Cerebellar nuclear complex (tissue), 1 donor: ENCODE measurements around the gene MTCL1.

Source experiments
- DNase-seq, 2 experiments: peaks; one replicate each; lab custom pipeline; 2025; lab: John Stamatoyannopoulos, UW

Gene MTCL1

DNA sequence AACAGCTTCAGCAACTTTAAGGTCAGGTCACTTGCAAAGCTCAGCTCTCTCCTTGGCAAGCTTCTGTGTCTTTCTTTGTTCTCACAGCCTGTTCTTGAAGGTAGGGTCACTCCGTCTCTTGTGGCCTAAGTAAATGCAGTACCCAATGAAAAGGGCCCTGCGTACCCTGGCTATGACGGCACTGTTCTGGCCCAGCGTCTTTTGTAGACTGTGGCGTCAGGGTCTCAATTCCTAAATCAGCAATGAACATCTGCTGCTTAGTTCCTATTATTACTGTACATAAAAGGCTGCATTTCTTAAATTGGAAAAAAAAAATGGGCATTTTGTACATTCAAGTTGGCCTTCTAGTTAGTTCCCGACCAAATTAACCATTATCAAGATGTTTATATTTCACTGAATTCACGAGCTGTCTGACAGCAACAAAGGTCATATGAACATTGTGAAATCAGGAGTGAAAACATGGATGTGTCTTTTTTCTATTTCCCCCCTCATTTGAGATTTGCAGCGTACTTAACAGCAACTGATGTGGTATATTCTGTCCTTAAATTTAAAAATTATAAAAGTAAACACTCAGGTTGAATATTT lies 17.0 kb upstream of the MTCL1 start:
- DNase-seq, result no peak

DNA sequence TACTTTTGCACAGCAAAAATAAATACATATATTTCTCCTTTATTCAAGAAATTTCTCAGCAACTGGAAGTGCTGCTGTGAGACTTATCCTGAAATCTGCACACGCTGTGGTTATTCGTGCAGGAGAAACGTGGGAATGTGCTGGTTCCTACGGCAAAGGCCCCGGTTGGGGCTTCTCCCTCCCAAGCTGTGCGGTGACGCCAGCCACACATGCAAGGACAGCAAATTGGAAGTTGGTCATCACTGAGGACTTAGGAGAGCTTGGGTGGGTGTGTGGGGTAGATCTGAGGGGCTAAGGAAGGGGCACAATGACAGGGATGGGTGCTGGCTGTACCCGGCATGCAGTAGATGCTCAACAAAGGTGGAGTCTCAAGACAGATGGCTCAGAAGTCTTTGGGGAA lies 16.5 kb upstream of the MTCL1 start:
- no peak for DNase-seq

DNA sequence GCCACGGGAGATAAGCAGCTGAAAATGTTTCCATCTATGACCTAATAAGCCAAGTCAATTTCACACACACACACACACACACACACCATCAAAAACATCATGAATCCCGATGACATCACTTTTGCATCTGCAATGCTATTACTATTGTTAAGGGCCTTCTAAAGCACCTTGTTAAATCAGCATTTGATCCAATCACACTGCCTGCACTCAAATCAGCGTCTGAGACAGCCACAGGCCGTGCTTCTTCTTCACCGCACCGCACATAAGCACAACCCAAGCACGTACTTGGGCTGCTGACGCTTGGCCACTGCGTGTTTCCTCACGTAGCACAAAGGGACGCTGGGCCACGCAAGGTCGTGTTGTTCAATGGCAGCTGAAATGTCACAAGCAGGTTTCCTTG lies 15.8 kb upstream of the MTCL1 start:
- no peak for DNase-seq

DNA sequence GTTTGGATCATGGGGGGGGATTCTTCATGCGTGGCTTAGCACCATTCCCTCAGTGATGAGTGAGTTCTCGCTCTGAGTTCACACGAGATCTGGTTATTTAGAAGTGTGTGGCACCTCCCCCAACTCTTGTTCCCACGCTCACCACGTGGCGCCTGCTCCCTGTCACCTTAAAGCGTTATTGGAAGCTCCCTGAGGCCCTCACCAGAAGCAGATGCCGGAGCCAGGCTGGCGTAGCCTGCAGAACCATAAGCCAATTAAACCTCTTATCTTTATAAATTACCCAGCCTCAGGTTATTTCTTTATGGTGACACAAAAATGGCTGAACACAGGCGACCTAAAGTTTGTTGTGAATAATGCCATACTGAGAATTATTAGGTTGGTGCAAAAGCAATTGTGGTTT lies 10.5 kb upstream of the MTCL1 start:
- no peak for DNase-seq

DNA sequence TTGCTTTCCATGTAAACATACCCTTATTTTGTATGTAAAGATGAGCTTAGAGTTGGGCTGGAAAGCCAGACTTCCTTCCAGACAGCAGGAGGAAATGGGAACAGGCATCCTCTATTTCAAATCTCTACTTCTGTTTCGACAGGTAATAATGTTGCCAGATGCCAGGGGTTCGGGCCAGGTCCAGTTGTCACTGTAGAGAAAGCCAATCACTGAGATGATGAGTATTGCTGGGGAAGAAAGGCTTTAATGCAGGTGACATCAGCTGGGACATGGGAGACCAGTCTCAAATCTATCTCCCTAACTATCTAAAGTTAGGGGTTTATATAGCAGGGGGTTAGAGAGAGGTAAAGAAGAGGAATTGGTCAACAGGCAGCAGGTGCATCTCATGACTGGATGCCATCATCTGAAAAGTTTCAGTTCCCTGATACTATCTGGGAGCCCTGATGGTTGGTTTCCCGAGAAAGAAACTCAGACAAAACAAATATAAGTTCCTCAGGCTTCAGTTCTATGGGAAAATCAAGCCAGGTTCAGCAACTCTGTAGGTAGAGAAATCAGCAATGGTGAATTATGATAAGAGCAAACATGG lies 9.3 kb upstream of the MTCL1 start:
- DNase-seq, result no peak

DNA sequence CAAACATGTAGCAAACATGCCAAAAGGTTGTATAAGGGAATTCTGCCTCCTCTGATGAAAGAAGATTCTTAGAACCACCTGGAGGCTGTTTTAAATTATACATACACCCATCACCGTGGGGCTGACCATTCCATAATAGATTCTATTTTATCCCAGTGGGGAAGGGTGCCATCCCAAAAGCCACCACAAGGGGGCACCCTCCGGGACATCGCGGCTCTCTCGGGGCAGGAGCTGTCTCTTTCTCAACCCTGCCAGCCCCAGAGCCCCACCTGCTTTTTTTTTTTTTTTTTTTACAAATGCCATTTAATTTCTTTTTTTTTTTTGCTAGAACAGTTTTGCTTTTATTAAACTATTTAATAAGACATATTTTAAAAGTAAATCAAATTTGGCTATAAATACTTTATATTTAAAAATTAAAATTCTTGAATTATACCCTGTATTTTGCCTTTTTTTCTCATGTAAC lies 8.6 kb upstream of the MTCL1 start:
- DNase-seq, result no peak

DNA sequence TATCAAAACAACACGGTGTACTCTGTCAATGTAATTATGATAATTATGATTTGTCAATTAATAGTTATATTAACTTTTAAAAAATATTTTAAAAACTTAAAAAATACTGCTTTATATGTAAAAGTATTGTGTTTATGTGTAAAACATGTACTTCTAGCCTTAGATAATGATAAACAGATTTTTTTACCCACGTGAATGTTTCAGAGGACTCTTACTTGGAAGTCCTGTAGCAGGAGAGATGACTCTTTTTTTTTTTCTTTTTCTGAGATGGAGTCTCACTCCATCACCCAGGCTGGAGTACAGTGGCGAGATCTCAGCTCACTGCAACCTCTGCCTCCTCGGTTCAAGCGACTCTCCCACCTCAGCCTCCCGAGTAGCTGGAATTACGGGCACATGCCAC lies 6.2 kb upstream of the MTCL1 start:
- DNase-seq, result no peak

DNA sequence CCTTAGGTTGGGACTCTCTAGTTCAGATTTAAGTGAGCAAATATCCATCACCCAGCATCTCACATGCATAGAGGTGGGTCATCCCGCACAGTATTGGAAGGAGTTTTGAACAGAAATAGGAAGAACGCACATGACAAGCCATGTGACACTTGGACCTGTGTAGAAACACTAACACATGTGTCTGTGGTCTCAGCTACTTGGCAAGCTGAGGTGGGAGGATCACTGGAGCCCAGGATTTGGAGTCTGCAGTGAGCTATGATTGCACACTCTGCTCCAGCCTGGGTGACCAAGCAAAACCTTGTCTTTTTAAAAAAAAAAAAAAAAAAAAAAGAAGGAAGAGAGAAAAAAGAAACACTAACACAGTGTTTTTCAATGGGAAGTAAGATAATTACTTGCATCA lies 5.4 kb upstream of the MTCL1 start:
- no peak for DNase-seq

DNA sequence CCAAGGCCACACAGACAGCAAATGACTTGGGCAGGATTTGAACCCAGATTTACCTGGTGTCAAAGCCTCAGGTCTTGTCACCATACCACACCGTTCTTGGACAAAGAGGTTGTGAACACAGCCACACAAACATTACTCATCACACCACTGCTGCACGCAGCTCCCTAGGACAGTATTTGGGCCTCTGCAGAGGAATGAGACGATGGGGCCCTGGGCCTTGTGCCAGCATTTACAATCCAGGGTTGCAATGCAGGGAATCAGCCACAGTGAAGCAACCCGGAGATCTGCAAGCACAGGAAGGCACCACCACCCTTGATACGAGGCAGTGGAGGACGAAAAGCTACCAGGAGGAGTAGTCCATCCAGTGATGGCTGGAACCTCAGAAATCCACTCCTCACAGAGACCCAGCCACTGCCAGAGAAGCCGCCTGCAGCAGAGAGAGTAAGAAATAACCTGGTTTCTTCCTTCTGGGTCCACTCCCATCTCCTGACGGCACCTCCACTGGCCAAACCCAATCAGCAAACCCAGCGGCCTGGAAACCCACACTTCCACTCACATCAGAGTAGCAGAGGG lies 3.7 kb upstream of the MTCL1 start:
- no peak for DNase-seq

DNA sequence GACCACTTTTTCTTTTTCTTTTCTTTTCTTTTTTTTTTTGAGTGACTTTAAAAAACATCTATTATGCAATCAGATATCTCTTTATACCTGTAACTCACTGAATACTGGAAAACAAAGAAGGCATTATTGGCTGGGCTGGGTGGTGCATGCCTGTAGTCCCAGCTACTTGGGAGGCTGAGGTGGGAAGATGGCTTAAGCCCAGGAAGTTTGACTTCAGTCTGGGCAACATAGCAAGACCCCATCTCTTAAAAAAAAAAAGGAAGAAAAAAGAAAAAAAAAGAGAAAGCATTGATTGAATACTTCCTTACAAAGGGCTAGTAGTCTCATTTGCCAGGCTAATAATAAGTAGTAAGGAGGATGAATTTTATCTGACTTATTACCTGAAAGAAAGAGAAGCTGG lies 2.7 kb upstream of the MTCL1 start:
- no peak for DNase-seq

DNA sequence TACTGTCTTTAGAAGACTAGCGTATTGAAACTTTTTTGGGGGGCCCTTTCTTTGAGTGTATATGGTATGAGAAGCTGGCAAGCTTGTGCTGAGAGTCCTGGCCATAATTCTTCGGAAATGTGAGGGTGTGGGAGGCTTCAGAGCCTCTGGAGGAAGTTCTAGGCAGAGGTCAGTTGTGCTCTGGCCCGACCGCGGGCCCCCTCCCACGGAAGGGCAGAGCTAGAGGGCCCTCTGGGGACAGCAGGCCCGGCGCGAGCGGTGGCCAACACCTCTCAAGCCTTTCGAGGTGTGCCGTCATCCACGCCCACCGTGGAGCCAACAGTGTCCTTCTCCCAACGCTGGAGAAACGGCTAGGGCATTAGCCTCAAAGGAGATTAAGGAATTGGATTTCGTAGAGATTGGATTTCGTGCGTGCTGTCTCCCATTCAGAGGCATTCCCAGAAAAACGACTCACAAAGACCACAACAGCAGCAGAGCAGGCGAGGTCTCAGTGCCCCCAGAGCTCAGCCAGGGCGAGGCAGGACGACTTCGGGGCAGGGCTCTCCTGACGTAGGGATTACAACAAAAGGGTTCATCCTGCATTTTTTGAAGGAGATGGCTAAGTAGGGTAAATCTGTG lies 2.2 kb upstream of the MTCL1 start:
- no peak for DNase-seq

DNA sequence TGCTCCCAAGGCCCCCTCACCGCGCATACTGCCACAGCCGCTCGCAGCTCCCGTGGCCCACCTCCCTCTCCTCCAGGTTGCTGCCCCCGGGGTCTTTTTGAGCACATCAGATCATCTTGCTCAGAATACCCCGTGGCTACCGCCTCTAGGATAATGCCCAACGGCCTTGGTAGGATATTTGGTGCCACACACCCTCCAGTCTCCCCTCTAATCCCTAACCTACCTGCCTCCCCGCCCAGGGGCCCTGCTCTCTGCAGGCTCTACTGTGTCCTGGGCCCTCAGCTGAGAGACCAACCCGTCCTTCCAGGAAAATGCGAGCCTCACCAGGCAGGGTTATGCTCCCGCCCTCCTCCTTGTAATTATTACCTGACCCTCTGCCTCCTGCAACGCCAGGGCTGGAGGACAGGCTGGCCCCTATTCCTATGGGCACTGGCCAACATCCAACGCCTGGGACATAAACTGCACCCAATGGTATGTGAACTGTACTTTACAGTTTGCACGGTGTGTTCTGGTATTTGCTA lies 1.5 kb upstream of the MTCL1 start:
- no peak for DNase-seq

DNA sequence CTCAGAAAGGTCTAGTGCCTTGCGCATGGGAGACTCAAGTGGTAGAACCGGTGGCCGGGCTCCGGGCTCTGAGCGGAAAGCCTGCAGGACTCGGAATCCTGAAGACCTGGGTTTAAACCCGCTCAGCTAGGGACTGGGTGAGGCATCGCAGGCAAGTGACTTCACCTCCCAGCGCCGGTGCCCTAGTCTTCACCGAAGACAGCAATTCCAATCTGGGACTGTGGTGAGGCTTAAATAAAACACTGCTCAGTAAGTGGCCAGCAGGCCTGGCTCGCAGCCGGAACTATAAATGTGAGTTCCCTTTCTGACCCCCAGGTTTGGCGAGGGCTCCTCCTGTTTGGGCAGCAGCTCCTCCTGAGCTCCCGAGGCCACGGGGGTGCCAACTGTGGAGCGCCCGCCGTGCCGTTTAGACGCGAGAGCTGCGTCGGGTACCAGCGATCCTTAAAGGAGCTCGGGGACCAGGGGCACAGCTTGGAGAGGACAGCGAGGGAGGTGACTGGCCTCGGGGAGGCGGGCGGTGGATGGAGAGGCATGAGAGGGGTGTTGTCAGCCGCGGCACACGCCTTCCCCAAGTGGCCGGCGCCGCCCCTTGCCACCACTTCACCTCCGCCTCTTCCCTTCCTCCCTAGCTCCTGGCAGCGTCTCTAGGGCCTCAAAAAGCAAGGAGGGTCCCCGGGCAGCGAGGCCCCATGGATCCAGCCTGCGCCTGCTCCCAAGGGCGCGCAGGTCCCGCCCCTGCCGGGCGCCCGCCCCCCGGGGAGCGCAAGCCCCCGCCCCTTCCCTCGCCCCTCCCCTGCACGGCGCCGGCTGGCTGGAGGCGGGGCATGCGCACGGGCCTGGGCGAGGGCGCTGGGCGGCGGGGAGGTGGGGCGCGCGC lies 757 bp upstream of the MTCL1 start:
- DNase-seq, result peak in 1 of 2 experiments; percentile 32

DNA sequence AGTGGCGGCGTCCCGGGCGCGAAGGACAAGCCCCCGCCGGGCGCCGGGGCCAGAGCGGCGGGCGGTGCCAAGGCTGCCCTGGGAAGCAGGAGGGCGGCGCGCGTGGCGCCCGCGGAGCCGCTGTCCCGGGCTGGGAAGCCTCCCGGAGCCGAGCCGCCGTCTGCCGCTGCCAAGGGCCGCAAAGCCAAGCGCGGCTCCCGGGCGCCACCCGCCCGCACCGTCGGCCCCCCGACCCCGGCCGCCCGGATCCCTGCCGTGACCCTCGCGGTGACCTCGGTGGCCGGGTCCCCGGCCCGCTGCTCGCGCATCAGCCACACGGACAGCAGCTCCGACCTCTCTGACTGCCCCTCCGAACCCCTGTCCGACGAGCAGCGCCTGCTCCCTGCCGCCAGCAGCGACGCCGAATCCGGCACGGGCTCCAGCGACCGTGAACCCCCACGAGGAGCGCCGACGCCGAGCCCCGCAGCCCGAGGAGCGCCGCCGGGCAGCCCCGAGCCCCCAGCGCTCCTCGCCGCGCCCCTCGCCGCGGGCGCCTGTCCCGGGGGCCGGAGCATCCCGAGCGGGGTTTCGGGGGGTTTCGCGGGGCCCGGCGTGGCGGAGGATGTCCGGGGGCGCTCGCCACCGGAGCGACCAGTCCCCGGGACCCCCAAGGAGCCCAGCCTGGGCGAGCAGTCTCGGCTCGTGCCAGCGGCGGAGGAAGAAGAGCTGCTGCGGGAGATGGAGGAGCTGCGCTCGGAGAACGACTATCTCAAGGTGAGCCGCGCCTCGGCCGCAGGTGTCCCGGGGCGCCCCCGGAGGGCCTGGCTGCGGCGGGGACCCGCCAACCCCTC lies 820 bp downstream of the MTCL1 start:
- DNase-seq, result no peak

DNA sequence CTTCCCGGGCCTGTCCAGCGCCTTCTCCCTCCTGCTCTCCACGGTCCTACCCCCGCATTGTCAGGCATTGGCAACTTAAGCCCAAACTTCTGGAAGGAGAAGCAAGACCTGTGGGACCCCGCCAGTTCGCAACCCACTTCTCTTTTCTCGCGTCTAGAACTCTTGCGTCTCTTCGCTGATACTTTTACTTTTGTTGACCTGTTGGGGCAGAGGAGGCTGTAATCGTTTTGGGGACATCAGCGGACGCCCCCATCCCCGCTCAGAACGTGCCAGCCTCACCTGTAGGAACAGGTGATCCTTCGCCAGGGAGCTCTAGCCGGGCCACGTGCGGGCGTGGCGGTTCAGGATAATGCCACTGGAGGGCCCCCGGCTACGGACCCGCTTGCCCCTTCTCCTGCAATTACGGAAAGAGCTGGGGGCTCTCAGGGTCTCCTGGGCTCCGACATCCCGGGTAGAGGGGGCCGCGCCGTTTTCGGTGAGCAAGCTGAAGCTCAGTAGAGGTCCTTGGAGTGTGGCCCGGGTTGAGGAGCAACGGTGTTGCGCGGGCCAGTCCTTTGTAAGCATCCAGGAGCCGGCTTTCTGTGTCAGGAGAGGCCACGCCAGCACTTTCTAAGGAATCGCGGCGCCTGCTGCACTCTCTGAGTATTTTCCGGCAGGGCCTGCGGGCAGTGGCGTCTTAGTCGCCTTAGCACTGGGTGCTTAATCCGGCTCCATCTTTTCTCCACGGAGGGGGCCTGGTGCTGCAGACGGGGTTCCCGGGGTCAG lies 1.6 kb downstream of the MTCL1 start:
- no peak for DNase-seq

DNA sequence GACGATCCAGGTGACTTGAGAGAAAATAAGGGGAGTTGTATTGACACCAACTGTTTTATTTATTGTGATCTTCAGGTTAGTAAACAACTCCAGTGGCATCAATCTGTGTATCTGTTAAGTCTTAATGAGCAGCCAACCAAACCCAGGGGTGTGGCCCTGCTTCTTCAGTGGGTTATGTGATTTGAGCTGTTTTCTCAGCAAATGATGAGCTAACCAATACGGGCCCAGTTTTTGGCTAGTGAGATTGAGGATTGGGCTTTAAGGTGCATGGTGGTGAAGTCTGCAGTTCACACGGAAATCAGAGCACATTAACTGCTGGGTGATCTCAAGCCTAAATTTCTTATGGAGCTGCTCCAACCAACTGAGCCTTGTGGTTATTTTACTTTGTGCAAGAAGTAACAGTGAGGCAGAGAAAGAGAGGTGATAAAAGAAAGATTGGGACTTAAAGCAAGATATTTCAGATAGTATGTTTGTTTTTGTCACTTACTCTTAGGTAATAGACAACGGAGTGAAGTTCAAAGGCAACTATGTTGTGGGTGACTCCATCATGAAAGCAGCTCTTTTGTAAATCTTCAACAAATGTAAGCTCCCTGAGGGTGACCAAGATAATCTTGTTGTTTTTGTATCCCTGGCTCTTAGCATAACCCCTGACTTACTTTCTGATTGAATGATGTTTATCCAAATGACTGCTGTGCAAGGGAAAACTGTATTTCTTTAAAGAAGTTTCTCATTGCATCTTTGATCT lies 2.4 kb downstream of the MTCL1 start:
- no peak for DNase-seq

DNA sequence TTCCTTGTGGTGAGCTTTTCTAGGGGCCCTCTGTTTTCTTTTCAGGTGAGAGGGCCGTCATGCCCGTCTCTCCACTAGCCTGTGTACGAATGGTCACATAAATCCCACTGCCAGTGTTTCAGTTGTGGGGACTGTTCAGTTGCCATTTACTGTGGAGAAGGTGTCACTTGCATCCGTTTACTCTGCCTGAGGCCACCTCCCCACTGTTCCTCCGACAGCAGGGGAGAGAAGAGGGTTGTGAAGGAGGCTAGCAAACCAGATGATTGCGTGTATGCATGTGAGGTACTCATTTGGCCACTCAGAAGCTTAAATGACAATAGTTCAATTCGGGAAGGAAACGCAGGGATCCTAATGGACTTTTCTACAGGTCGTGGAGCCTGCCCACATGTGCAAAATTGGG lies 3.3 kb downstream of the MTCL1 start:
- DNase-seq, result no peak

DNA sequence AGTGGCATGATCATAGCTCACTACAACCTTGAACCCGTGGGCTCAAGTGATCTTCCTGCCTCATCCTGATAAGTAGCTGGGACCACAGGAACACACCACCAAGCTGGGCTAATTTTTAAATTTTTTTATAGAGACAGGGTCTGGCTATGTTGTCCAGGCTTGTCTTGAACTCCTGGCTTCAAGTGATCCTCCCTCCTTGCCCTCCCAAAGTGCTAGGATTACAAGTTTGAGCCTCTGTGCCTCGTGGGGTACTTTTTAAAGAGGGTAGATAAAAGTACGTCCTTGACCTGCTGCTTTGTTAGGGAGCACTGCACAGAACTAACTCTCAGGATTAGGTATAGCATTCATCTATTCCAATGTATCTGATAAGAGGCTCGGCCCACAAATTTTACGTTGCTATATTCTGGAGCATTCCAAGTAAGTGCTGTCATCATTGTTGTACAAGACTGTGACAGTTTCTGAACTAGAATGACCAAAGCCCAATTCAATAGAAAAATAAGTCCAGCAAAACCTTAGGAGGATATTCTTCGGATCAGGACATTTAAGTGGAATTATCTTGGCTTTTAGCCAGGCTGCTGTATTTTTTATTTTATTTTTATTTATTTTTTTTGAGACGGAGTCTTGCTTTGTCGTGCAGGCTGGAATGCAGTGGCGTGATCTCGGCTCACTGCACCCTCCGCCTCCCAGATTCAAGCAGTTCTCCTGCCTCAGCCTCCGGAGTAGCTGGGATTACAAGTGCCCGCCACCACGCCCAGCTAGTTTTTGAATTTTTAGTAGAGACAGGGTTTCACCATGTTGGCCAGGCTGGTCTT lies 4.1 kb downstream of the MTCL1 start:
- no peak for DNase-seq

DNA sequence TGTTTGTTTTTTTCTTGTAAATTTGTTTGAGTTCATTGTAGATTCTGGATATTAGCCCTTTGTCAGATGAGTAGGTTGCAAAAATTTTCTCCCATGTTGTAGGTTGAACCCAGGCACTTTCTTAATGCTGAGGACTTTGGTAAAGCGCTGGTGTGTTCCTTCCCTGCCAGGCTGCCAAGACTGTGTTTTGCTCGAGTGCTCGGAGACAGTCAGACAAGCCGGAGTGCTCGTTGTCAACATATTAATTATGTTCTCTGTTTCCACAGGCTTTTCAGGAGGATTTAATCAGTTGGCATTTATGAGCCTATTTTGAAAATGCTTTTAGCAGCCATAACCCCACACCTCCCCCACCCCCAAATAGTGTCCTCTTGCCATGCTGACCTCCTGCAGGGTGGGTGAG lies 6.4 kb downstream of the MTCL1 start:
- no peak for DNase-seq
